GM19463 (cell line): ENCODE results near the gene ACR.
"Not testable (repeated sequence)": the region's sequence is repeated elsewhere in the genome, so short reads cannot be mapped to it uniquely, and the experiment has no call there.

Experiments
- ATAC-seq: cut with Tn5 transposase; IDR thresholded peaks from one replicate; pipeline ENCODE4 v1.9.1; 2021; ENCODE audit warnings: mild to moderate bottlenecking, moderate library complexity; ENCODE audit not compliant: unreplicated experiment

Gene ACR

GRCh38 chr22:50761829-50762228 lies 23.8 kb downstream of the ACR start:
- not testable (repeated sequence) for ATAC-seq

GRCh38 chr22:50764288-50764687 lies 26.3 kb downstream of the ACR start:
- not testable (repeated sequence) for ATAC-seq

- not testable (repeated sequence) for ATAC-seq
These were observed 37.1 kb downstream of the ACR start for GRCh38 chr22:50775132-50775531.

GRCh38 chr22:50777631-50778030 lies 39.6 kb downstream of the ACR start:
- ATAC-seq, result not testable (repeated sequence)

GRCh38 chr22:50780244-50780643 lies 42.2 kb downstream of the ACR start:
- not testable (repeated sequence) for ATAC-seq

GRCh38 chr22:50782253-50782652 lies 44.2 kb downstream of the ACR start:
- ATAC-seq, result not testable (repeated sequence)

GRCh38 chr22:50783033-50783879 lies 45.3 kb downstream of the ACR start, which contains the start of gene RABL2B:
Gene RABL2B (minus strand): TSS chr22:50783636. CDS start chr22:50782294, 1,342 bp downstream.
- ATAC-seq, result peak; percentile 94

- peak; percentile 22 for ATAC-seq
These were observed 45.9 kb downstream of the ACR start for GRCh38 chr22:50783880-50784276.

- not testable (repeated sequence) for ATAC-seq
These were observed 47.3 kb downstream of the ACR start for GRCh38 chr22:50785289-50785688.

GRCh38 chr22:50786936-50787335 lies 48.9 kb downstream of the ACR start:
- not testable (repeated sequence) for ATAC-seq
